Epithelial cell of esophagus (primary cell): Measurements from ENCODE around the gene TRIM65.

Experiments used
- DNase-seq: peaks from one replicate; pipeline ENCODE4 v3.0.0; 2010; ENCODE audit warnings: low read depth
- H3K4me3 ChIP-seq: 2 replicates; pipeline ENCODE4 v1.5.1; 2011; ENCODE audit warnings: mild to moderate bottlenecking, low read length, control low read depth
- CTCF ChIP-seq: IDR thresholded peaks from 2 replicates; pipeline ENCODE4 v1.5.1; 2011; ENCODE audit warnings: low read depth, mild to moderate bottlenecking, low read length, control low read depth, inconsistent platforms; ENCODE audit not compliant: insufficient read depth; ENCODE audit errors: missing control alignments

The TRIM65 gene

GRCh38 chr17:75842963-75843576 is 53.7 kb downstream of the TRIM65 start:
- no peak overlapping the region for H3K4me3 ChIP-seq
- TF ChIP-seq CTCF, result no peak
- no peak for DNase-seq

- no peak overlapping the region for H3K4me3 ChIP-seq
- TF ChIP-seq CTCF, result no peak
- no peak for DNase-seq
These were observed 54.3 kb downstream of the TRIM65 start for GRCh38 chr17:75842411-75842810.

GRCh38 chr17:75840799-75841164 is 56.0 kb downstream of the TRIM65 start:
- TF ChIP-seq CTCF, result no peak
- H3K4me3 ChIP-seq, result no peak overlapping the region
- DNase-seq, result no peak

- no peak for DNase-seq
- TF ChIP-seq CTCF, result no peak
- H3K4me3 ChIP-seq, result no peak overlapping the region
These were observed 56.6 kb downstream of the TRIM65 start for GRCh38 chr17:75839942-75840798.
